Smooth muscle cell (in vitro differentiated cells): ENCODE data around the gene LRRC27. TPM values are rescaled to one million over a fixed set of nuclear protein-coding genes. Genes with fewer than 3 reads are reported as not detected.
"Not testable (repeated sequence)": the region's sequence is repeated elsewhere in the genome, so short reads cannot be mapped to it uniquely, and the experiment has no call there.

Source experiments
- DNase-seq: peaks from one replicate; lab custom pipeline; 2025; ENCODE audit not compliant: unreplicated experiment; lab: John Stamatoyannopoulos, UW
- H2AFZ ChIP-seq: fragments of 200-600 bp; sonication (generic); 2 replicates; pipeline ENCODE4 v1.6.0; 2016; ENCODE audit warnings: antibody characterized with exemption, low read depth, mild to moderate bottlenecking
- H3F3A ChIP-seq: fragments of 200-600 bp; sonication (generic); 2 replicates; pipeline ENCODE4 v1.6.0; 2017; ENCODE audit warnings: antibody characterized with exemption, low read depth
- H3K27ac ChIP-seq: fragments of 200-600 bp; sonication (generic); 2 replicates; pipeline ENCODE4 v1.5.1; 2016; ENCODE audit warnings: low read depth, mild to moderate bottlenecking
- H3K27me3 ChIP-seq: fragments of 200-600 bp; sonication (generic); 2 replicates; pipeline ENCODE4 v1.6.1; 2016; ENCODE audit warnings: low read depth, mild to moderate bottlenecking
- H3K36me3 ChIP-seq: fragments of 200-600 bp; sonication (generic); 2 replicates; pipeline ENCODE4 v1.5.1; 2016; ENCODE audit warnings: low read depth
- H3K4me1 ChIP-seq: fragments of 200-600 bp; sonication (generic); 2 replicates; pipeline ENCODE4 v1.5.1; 2016; ENCODE audit warnings: low read depth
- H3K4me2 ChIP-seq: fragments of 200-600 bp; sonication (generic); 2 replicates; pipeline ENCODE4 v1.6.0; 2016; ENCODE audit warnings: mild to moderate bottlenecking
- H3K4me3 ChIP-seq: fragments of 200-600 bp; sonication (generic); 2 replicates; pipeline ENCODE4 v1.5.1; 2016; ENCODE audit warnings: mild to moderate bottlenecking
- H3K79me2 ChIP-seq: fragments of 200-600 bp; sonication (generic); 2 replicates; pipeline ENCODE4 v1.6.0; 2016; ENCODE audit warnings: low read depth, mild to moderate bottlenecking
- H3K9ac ChIP-seq: fragments of 200-600 bp; sonication (generic); 2 replicates; pipeline ENCODE4 v1.6.0; 2016; ENCODE audit warnings: low read depth
- H3K9me3 ChIP-seq: fragments of 200-600 bp; sonication (generic); replicated peaks from 2 replicates; pipeline ENCODE4 v1.5.1; 2016; ENCODE audit warnings: low read depth
- H4K20me1 ChIP-seq: fragments of 200-600 bp; sonication (generic); 2 replicates; pipeline ENCODE4 v1.6.0; 2016; ENCODE audit warnings: low read depth
- CTCF ChIP-seq: fragments of 200-600 bp; sonication (generic); IDR thresholded peaks from 2 replicates; pipeline ENCODE4 v1.5.1; 2017; ENCODE audit warnings: borderline replicate concordance, mild to moderate bottlenecking, antibody characterized with exemption; ENCODE audit not compliant: insufficient read depth, poor library complexity, severe bottlenecking
- WGBS: methylation state at CpG from one replicate; pipeline ENCODE4 v1.1.7; 2016; ENCODE audit warnings: low lambda C conversion rate; 5-methylcytosine and 5-hydroxymethylcytosine counted together
- polyA plus RNA-seq: library from polyadenylated mRNA; unstranded; fragments of >200 nt; fragmentation: Nextera tagmentation; extraction: Ambion mirVana; gene quantifications from 2 replicates; pipeline ENCODE4 v1.2.1, GENCODE V29; 2016
- total RNA-seq: library from RNA; depleted of rRNA; stranded (reverse); fragments of >200 nt; gene quantifications from 2 replicates; pipeline ENCODE4 v1.2.3, GENCODE V29; 2014

The LRRC27 gene
- total and polyA plus RNA-seq, 2 experiments from 2014 or later, result 7.6 to 11.5 TPM

GRCh38 chr10:132294561-132295318, 37.3 kb upstream of the LRRC27 start:
- no peak overlapping the region for H3K27ac ChIP-seq
- DNase-seq, result no peak
- H3F3A ChIP-seq, result no peaks in the 10 kb centered on the region
- no peaks in the 10 kb centered on the region for H3K79me2 ChIP-seq
- 76% methylated on average over 23 of the region's 23 CpGs for WGBS
- H3K9me3 ChIP-seq, result no peaks in the 10 kb centered on the region
- H3K4me2 ChIP-seq, result no peak overlapping the region
- H3K9ac ChIP-seq, result no peak overlapping the region
- H4K20me1 ChIP-seq, result no peaks in the 10 kb centered on the region
- no peak overlapping the region for H2AFZ ChIP-seq
- no peak for TF ChIP-seq CTCF
- no peaks in the 10 kb centered on the region for H3K27me3 ChIP-seq
- H3K4me3 ChIP-seq, result no peak overlapping the region
- H3K36me3 ChIP-seq, result no peaks in the 10 kb centered on the region
- no peaks in the 10 kb centered on the region for H3K4me1 ChIP-seq

- not testable (repeated sequence) for H3K4me1 ChIP-seq, H3K4me3 ChIP-seq, H3K36me3 ChIP-seq, DNase-seq, H4K20me1 ChIP-seq, H3K4me2 ChIP-seq, H3K79me2 ChIP-seq, H3K9ac ChIP-seq, H2AFZ ChIP-seq, H3K27ac ChIP-seq, H3K27me3 ChIP-seq, H3F3A ChIP-seq, H3K9me3 ChIP-seq
- 85% methylated on average over 23 of the region's 23 CpGs for WGBS
These were observed 36.5 kb upstream of the LRRC27 start for GRCh38 chr10:132295481-132295880.

GRCh38 chr10:132296666-132297443, 35.1 kb upstream of the LRRC27 start:
- H3K9ac ChIP-seq, result no peak overlapping the region
- no peak for TF ChIP-seq CTCF
- H3K4me2 ChIP-seq, result no peak overlapping the region
- DNase-seq, result no peak
- H2AFZ ChIP-seq, result no peak overlapping the region
- WGBS, result 93% methylated on average over 28 of the region's 28 CpGs
- no peaks in the 10 kb centered on the region for H3K36me3 ChIP-seq
- no peaks in the 10 kb centered on the region for H3F3A ChIP-seq
- no peak overlapping the region for H3K4me3 ChIP-seq
- H3K9me3 ChIP-seq, result no peaks in the 10 kb centered on the region
- no peaks in the 10 kb centered on the region for H3K27me3 ChIP-seq
- no peaks in the 10 kb centered on the region for H3K79me2 ChIP-seq
- H4K20me1 ChIP-seq, result peaks cover 7% of the 10 kb centered on the region
- H3K4me1 ChIP-seq, result no peaks in the 10 kb centered on the region
- no peak overlapping the region for H3K27ac ChIP-seq

- no peaks in the 10 kb centered on the region for H3K4me1 ChIP-seq
- no peak for TF ChIP-seq CTCF
- H3K4me2 ChIP-seq, result no peak overlapping the region
- H4K20me1 ChIP-seq, result peaks cover 7% of the 10 kb centered on the region
- H3K9me3 ChIP-seq, result no peaks in the 10 kb centered on the region
- no peak overlapping the region for H3K4me3 ChIP-seq
- H3K9ac ChIP-seq, result no peak overlapping the region
- no peaks in the 10 kb centered on the region for H3F3A ChIP-seq
- no peak overlapping the region for H3K27ac ChIP-seq
- no peaks in the 10 kb centered on the region for H3K79me2 ChIP-seq
- 80% methylated on average over 9 of the region's 9 CpGs for WGBS
- no peak overlapping the region for H2AFZ ChIP-seq
- H3K36me3 ChIP-seq, result no peaks in the 10 kb centered on the region
- DNase-seq, result no peak
- no peaks in the 10 kb centered on the region for H3K27me3 ChIP-seq
These were observed 34.5 kb upstream of the LRRC27 start for GRCh38 chr10:132297526-132297925.
